Measurements from ENCODE around the gene UTP11.
"Not testable (repeated sequence)": the region's sequence is repeated elsewhere in the genome, so short reads cannot be mapped to it uniquely, and the experiment has no call there.

The UTP11 gene, protein sequence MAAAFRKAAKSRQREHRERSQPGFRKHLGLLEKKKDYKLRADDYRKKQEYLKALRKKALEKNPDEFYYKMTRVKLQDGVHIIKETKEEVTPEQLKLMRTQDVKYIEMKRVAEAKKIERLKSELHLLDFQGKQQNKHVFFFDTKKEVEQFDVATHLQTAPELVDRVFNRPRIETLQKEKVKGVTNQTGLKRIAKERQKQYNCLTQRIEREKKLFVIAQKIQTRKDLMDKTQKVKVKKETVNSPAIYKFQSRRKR

DNA sequence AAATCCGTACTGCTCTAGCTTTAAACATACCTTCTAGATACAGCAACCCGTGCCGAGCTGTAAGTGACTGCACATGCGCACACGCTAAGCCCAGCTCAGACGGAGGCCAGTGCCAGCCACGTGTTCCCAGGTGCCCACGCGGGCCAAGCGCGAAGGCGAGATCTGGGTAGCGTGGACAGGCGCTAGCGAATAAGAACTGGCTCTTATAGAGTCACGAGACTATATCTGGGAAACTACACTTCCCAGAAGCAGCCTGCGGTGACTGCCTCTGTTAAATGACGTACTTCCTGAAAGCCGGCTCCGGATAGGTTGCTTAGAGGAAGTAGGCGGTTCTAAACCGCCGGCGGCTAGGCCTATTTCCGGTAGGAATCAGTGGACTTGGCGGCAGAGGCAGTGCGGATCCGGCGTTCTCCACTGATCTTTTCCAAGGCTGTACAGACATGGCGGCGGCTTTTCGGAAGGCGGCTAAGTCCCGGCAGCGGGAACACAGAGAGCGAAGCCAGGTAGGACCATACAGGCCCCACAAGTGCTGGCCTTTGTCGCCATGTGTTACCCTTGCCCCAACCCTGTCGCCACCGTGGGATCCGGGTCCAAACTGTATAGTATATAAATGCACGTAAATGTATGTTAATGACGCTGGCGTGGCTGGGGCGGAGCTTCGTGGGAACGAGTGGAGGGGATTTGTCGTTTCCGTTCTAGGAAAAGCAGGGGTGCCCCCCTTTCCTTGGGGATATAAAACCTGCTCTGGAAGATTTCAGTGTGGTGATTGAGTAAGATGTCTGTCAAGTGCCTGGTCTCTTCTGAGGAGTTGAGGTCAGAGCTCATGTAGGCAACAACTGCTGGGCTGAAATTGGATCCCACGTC is at the start of gene UTP11:
Gene UTP11 (plus strand): TSS at position 372 of the 864 bp plus-strand sequence. CDS start 69 bp downstream, at position 441.
- peak; percentile 93 for DNase-seq

GRCh38 chr1:37964106-37964505 is 48.4 kb upstream of the UTP11 start:
- not testable (repeated sequence) for DNase-seq

DNA sequence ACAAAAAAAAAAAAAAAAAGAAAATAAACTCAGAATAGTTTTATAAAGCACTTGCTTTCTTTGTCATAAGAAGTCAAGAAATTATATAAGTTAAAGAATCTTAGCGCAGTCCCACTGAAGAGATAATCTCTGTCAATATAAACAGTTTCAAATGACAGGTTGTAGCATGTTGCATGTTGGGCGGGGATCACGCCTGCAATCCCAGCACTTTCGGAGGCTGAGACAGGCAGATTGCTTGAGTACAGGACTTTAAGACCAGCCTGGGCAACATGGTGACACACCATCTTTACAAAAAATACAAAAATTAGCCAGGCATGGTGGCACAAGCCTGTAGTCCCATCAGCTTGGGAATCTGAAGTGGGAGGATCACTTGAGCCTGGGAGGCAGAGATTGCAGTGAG is 47.2 kb upstream of the UTP11 start:
- DNase-seq: no peak

- not testable (repeated sequence) for DNase-seq
Measured at GRCh38 chr1:37973684-37974083, 38.9 kb upstream of the UTP11 start.

DNA sequence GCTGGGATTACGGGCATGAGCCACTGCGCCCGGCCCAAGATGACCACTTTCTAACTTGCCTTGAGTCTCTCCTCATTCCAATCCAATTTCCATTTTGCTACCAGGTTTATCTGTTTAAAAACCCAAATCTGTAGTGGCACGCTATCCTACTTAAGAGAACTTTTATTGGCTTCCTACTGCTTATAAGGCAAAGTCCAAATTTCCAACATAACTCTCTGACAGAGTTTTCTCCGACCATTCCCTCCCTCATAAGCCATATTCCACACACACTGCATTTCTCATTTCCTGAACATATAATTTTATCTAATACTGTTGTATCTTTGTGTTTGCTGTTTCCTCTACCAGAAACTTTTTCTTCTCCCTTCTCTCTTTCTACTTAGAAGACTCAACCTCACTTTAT is 38.0 kb upstream of the UTP11 start:
- no peak for DNase-seq

GRCh38 chr1:37975083-37975482 is 37.5 kb upstream of the UTP11 start:
- not testable (repeated sequence) for DNase-seq

- DNase-seq: no peak
Measured at GRCh38 chr1:37978541-37978940, 34.0 kb upstream of the UTP11 start.

DNA sequence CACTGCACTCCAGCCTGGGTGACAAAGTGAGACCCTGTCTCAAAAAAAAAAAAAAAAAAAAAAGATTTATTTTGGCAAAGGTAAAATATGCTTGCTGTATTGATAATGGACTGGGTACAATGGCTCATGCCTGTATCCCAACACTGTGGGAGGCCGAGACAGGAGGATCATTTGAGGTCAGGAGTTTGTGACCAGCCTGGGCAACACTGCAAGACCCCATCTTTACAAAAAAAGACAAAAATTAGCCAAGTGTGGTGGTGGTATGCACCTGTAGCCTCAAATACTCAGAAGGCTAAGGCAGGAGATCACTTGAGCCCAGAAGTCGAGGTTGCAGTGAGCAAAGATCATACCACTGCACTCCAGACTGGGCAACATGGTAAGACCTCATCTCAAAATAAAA is 29.0 kb upstream of the UTP11 start:
- DNase-seq: no peak

GRCh38 chr1:37987679-37988078 is 24.9 kb upstream of the UTP11 start:
- DNase-seq: no peak

- DNase-seq: peak; percentile 54
Measured at GRCh38 chr1:37989361-37989930, 23.1 kb upstream of the UTP11 start.

DNA sequence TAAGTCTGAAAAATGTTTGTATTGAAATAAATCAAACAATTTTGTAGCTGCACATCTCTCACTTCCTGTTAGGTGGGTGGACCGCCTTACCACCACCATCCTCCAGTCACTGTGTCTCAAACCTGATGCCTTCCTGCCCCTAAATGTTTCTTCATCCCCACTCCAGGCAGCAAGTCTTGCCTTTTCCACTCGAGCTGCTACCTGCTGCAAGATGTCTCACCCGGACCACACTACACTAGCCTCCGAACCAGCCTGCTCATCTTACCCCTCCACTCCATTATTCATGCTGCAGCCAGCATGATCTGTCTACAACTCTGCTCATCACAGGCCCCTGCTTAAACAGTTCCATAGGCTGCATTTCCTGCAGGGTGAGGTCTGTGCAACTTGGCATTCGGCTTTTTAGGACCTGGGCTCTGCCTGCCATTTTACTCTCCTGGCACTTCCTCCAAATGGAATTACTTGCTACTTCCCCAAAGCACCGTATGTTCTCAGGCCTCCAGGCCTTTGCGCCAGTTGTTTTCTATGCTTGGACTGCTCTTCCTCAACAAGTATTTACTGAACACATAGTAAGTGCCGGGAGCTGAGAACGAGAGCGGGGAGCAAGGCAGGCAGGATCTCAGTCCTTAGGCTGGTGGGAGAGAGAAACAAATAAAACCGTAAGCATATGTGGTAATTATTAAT is 17.5 kb upstream of the UTP11 start:
- DNase-seq: peak; percentile 45

DNA sequence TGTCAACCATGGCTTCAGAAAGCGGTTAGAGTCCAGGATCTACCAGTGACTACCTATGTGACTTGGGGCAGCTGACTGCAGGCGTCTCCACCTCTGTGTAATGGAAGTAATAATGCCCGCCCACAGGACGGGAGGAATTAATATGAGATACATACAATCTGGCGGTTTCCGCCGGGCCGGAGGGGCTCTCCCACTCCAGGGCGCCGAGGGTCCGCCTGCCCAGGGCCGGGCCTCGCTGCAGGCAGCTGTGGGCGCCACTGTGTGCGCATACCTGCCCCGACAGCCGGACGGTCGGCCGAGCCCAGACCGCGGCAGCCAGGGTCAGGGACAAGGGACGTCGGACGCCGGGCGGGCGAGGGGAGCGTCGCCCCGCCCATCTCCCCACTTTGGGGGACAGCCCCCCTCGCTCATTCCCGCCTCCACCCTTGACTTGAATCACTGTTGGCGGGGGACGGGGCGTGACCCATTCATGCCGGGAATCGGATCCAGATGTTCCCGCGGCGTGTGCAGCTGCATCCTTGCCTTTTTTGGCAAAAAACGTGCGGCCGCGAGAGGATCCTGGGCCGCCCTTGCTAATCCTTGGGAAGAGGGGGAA is 16.7 kb upstream of the UTP11 start:
- DNase-seq: peak; percentile 95

- DNase-seq: no peak
Measured at GRCh38 chr1:37997256-37998088, 15.1 kb upstream of the UTP11 start.

DNA sequence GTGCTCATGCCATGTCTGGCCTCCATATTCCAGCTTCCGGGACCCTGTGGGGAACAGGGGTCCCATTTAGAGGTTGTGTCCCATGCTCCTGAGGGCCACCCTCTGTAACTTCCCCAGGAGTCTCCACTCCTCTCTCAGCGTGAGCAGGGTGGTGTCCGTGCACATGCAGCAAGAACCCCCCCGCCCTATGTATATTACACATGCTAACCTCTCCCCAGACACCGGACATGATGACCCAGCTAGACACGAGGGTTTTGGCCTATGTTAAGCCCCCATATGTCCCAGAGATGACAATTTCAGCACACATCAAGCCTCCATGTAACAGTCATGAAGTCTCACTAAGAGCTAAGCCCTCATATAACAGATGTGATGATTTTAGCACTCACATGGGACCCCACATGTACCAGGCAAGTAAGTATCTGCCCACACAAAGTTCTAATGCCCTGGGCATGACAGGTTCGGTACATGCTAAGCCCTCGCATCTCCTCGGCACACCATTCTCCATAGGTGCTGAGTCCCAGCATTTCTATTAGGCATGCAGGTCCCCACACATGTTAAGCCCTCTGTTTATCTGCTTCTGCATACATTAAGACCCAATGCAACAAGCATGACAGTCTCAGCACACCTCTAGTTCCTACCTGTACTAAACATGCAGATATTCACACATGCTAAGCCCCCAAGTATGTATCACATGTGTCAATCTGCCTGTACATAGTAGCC is 14.3 kb upstream of the UTP11 start:
- DNase-seq: no peak

- DNase-seq: no peak
Measured at GRCh38 chr1:37998913-37999429, 13.6 kb upstream of the UTP11 start.

- DNase-seq: peak; percentile 79
Measured at GRCh38 chr1:37999430-38000232, 12.9 kb upstream of the UTP11 start.

DNA sequence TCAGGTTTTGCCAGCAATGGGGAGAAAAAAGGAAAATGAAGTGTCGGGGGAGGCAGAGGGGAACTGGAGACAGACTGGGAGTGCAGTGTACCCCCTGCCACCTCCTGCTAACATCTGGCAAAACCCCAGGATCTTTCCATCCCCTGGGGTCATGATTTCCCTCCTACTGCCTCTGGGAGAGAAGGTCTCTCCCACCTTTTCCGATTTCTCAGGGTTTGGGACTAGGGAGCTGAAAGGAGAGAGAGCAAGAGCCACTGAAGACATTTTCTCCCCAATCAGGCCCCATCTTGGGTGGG is 12.4 kb upstream of the UTP11 start:
- no peak for DNase-seq

GRCh38 chr1:38000529-38001455 is 11.7 kb upstream of the UTP11 start:
- peak; percentile 80 for DNase-seq

All from right forelimb (tissue), 1 donor.